CD4-positive, alpha-beta T cell (primary cell): ENCODE data around the gene ADGRG3. TPM values are rescaled to one million over a fixed set of nuclear protein-coding genes. Genes with fewer than 3 reads are reported as not detected.

Experiments
- ATAC-seq: fragments of 200-7000 bp; cut with Tn5 transposase; one replicate; pipeline ENCODE4 v1.10.0; 2022; ENCODE audit warnings: mild to moderate bottlenecking; ENCODE audit not compliant: poor library complexity
- CTCF ChIA-PET: fragments of 350-600 bp; sonication (Branson Sonifier 250); formaldehyde crosslinking; loops from one replicate; lab custom pipeline; 2021; ENCODE audit warnings: antibody characterized with exemption, inconsistent platforms; lab: Charles Lee
- POLR2A ChIA-PET: fragments of 350-600 bp; sonication (Branson Sonifier 250); formaldehyde crosslinking; loops from one replicate; lab custom pipeline; 2021; ENCODE audit warnings: antibody characterized with exemption, inconsistent platforms; lab: Charles Lee
- DNase-seq, 14 experiments: peaks; one replicate each; pipeline ENCODE4 v3.0.0-alpha.2; 2013 to 2020; ENCODE audit warnings: mixed read lengths in 2 of 14
- H3K27ac ChIP-seq, 2 donors: one replicate each; pipeline versions ENCODE4 v1.5.1 to v1.7.0; 2013; ENCODE audit warnings: low read length in 2 of 2, low read depth in 1 of 2, mild to moderate bottlenecking in 1 of 2
- H3K27me3 ChIP-seq, 2 experiments: 1 replicate in 1 of 2; 2 replicates in 1 of 2; pipeline versions ENCODE4 v1.6.1 to v1.7.0; 2013; ENCODE audit warnings: low read length in 2 of 2, control low read depth in 1 of 2, mild to moderate bottlenecking in 1 of 2, moderate library complexity in 1 of 2; ENCODE audit not compliant: insufficient read depth in 2 of 2, control insufficient read depth in 1 of 2
- H3K36me3 ChIP-seq: one replicate; pipeline ENCODE4 v1.6.1; 2013; ENCODE audit warnings: low read length, control low read depth; ENCODE audit not compliant: insufficient read depth
- H3K4me1 ChIP-seq: one replicate; pipeline ENCODE4 v1.6.1; 2013; ENCODE audit warnings: low read length, control low read depth; ENCODE audit not compliant: insufficient read depth
- H3K4me3 ChIP-seq: one replicate; pipeline ENCODE4 v1.5.1; 2013; ENCODE audit warnings: mild to moderate bottlenecking, low read length, moderate library complexity
- H3K9me3 ChIP-seq, 2 experiments: 1 replicate in 1 of 2; 2 replicates in 1 of 2; pipeline versions ENCODE4 v1.6.1 to v1.7.0; 2013; ENCODE audit warnings: low read length in 2 of 2, mild to moderate bottlenecking in 2 of 2, control low read depth in 1 of 2, moderate library complexity in 1 of 2; ENCODE audit not compliant: control insufficient read depth in 1 of 2, insufficient read depth in 1 of 2
- H3K27ac Mint-ChIP-seq: one replicate; pipeline ENCODE4 v1.8.0; 2020; ENCODE audit warnings: mixed read lengths
- H3K27me3 Mint-ChIP-seq: one replicate; pipeline ENCODE4 v1.8.0; 2021; ENCODE audit warnings: mixed read lengths
- H3K36me3 Mint-ChIP-seq: one replicate; pipeline ENCODE4 v1.8.0; 2021; ENCODE audit warnings: low read depth, mixed read lengths
- H3K4me1 Mint-ChIP-seq: one replicate; pipeline ENCODE4 v1.8.0; 2021; ENCODE audit warnings: low read depth, mixed read lengths
- H3K4me3 Mint-ChIP-seq: one replicate; pipeline ENCODE4 v1.8.0; 2020; ENCODE audit warnings: mild to moderate bottlenecking, mixed read lengths
- H3K9me3 Mint-ChIP-seq: one replicate; pipeline ENCODE4 v1.8.0; 2020; ENCODE audit warnings: mixed read lengths
- intact Hi-C, 2 experiments: fragments of 100-400 bp; cut with DNase I in 1 of 2; cut with micrococcal nuclease in 1 of 2; formaldehyde crosslinking; loops; one replicate each; pipeline versions ENCODE4 v1.15.1 to v1.9.0; 2023 to 2025; cut with DNase I, micrococcal nuclease
- total RNA-seq, 174 experiments: library from RNA in 2 of 174; stranded (reverse) in 2 of 174; gene quantifications; one replicate each; pipeline ENCODE4 v1.2.3 and lab custom pipeline; 2021 to 2026
- TF ChIP-seq, protein P1 (sequence below): fragments of 200-600 bp; IDR thresholded peaks from one replicate; pipeline ENCODE4 v1.8.0; 2022; ENCODE audit warnings: antibody characterized with exemption, mild to moderate bottlenecking

The ADGRG3 gene
- total RNA-seq, 2 experiments from 2014 or later: 0.28 TPM; not detected in 1

DNA sequence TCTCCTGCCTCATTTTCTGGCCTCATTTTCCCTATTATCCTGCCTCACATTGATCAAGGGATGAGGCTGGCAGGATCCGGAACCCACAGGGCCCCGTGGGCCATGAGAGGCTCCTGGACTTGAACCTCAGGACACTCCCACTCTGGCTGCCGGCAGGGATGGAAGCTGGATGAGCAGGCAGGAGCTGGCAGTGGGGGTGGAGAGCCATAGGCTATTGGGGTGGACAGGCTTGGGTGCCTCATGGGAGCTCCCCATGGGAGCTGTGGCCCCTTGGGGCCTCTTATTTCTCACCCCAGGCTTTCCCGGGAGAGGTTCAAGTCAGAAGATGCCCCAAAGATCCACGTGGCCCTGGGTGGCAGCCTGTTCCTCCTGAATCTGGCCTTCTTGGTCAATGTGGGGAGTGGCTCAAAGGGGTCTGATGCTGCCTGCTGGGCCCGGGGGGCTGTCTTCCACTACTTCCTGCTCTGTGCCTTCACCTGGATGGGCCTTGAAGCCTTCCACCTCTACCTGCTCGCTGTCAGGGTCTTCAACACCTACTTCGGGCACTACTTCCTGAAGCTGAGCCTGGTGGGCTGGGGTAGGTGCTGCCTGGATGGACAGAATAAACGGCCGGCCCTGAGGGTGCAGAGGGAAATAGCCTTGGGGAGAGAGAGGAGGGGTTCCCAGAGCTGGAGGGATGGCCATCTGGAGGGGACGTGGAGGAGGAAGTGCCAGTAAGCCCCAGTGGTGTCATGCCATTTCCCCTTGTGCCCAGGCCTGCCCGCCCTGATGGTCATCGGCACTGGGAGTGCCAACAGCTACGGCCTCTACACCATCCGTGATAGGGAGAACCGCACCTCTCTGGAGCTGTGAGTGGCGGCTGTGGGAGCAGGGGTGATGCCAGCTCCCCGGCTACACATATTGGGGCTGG is 15.8 kb downstream of the ADGRG3 start:
- Mint-ChIP-seq H3K4me1 (no peaks in the 10 kb centered on the region), H3K36me3 (no peaks in the 10 kb centered on the region), H3K27me3 (no peaks in the 10 kb centered on the region), H3K4me3 (no peak overlapping the region), H3K27ac (no peak overlapping the region), H3K9me3 (no peaks in the 10 kb centered on the region)
- intact Hi-C loops: no loop called here
- ATAC-seq (no peak), DNase-seq (no peak)
- no peaks in the 10 kb centered on the region for H3K36me3 ChIP-seq
- no peak overlapping the region for H3K4me3 ChIP-seq
- H3K27me3 ChIP-seq: no peaks in the 10 kb centered on the region
- H3K9me3 ChIP-seq: no peaks in the 10 kb centered on the region
- no peak overlapping the region for H3K27ac ChIP-seq
- ChIA-PET CTCF (no interaction called here), POLR2A (no interaction called here)
- TF ChIP-seq, protein P1, sequence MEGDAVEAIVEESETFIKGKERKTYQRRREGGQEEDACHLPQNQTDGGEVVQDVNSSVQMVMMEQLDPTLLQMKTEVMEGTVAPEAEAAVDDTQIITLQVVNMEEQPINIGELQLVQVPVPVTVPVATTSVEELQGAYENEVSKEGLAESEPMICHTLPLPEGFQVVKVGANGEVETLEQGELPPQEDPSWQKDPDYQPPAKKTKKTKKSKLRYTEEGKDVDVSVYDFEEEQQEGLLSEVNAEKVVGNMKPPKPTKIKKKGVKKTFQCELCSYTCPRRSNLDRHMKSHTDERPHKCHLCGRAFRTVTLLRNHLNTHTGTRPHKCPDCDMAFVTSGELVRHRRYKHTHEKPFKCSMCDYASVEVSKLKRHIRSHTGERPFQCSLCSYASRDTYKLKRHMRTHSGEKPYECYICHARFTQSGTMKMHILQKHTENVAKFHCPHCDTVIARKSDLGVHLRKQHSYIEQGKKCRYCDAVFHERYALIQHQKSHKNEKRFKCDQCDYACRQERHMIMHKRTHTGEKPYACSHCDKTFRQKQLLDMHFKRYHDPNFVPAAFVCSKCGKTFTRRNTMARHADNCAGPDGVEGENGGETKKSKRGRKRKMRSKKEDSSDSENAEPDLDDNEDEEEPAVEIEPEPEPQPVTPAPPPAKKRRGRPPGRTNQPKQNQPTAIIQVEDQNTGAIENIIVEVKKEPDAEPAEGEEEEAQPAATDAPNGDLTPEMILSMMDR: no peak
- H3K4me1 ChIP-seq: no peaks in the 10 kb centered on the region

DNA sequence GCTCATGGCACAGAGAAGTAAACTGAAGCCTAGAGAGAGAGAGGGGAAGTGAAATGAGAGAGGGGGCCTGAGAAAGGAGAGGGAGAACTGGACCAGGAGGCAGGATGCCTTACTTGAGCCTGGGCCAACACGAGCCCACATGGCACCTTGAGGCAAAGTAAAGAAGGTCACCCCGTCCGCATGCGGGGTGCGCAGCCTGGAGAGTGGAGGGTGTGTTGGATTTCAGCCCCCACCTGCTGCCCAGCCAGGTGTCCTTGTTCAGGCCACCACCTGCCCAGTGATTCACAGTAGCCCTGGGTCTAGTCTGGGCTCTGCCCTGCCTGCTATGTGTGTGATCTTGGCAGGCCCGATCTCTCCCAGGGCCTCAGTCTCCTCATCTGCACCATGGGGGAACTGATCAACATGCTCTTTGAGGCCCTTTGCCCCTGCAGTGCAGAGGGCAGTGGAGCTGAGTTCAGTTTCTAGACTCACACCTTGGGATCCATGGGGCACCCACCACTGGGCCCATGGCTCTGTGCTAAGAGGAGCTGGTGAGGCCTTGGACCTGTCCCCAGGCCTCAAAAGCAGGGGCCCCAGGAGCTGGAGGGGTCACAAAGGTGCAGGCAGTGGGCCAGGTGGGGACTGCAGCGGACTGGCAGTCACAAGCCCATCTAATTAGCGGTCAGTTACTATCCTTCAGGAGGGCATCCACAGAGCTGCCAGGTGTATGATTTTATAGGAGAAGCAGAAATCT is 16.7 kb downstream of the ADGRG3 start:
- Mint-ChIP-seq H3K36me3 (no peaks in the 10 kb centered on the region), H3K9me3 (no peaks in the 10 kb centered on the region), H3K4me3 (no peak overlapping the region), H3K4me1 (peaks cover 7% of the 10 kb centered on the region), H3K27me3 (no peaks in the 10 kb centered on the region), H3K27ac (no peak overlapping the region)
- H3K4me1 ChIP-seq: peaks cover 8% of the 10 kb centered on the region
- intact Hi-C loops: no loop called here
- H3K27ac ChIP-seq: no peak overlapping the region
- H3K9me3 ChIP-seq: no peaks in the 10 kb centered on the region
- H3K36me3 ChIP-seq: no peaks in the 10 kb centered on the region
- CTCF ChIA-PET: no interaction called here
- TF ChIP-seq, protein P1: no peak
- POLR2A ChIA-PET: no interaction called here
- H3K27me3 ChIP-seq: no peaks in the 10 kb centered on the region
- no peak overlapping the region for H3K4me3 ChIP-seq
- DNase-seq (no peak), ATAC-seq (no peak)

DNA sequence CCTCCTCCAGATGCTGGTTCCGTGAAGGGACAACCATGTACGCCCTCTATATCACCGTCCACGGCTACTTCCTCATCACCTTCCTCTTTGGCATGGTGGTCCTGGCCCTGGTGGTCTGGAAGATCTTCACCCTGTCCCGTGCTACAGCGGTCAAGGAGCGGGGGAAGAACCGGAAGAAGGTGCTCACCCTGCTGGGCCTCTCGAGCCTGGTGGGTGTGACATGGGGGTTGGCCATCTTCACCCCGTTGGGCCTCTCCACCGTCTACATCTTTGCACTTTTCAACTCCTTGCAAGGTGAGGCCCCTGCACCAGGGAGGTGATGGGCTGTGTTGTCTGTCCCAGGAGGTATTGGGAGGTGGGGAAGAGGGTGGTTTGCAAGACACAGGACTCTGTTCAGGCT is 17.5 kb downstream of the ADGRG3 start:
- DNase-seq: no peak
- no peak overlapping the region for H3K27ac ChIP-seq
- CTCF ChIA-PET: no interaction called here
- H3K36me3 ChIP-seq: no peaks in the 10 kb centered on the region
- H3K36me3 Mint-ChIP-seq: no peaks in the 10 kb centered on the region
- no peak overlapping the region for H3K4me3 ChIP-seq
- TF ChIP-seq, protein P1: no peak
- H3K4me1 ChIP-seq: peaks cover 17% of the 10 kb centered on the region
- intact Hi-C loops: no loop called here
- H3K9me3 ChIP-seq: no peaks in the 10 kb centered on the region
- H3K27ac Mint-ChIP-seq: no peak overlapping the region
- H3K27me3 Mint-ChIP-seq: no peaks in the 10 kb centered on the region
- H3K4me3 Mint-ChIP-seq: no peak overlapping the region
- peaks cover 12% of the 10 kb centered on the region for H3K4me1 Mint-ChIP-seq
- H3K9me3 Mint-ChIP-seq: no peaks in the 10 kb centered on the region
- ATAC-seq: no peak
- H3K27me3 ChIP-seq: no peaks in the 10 kb centered on the region
- POLR2A ChIA-PET: no interaction called here
